ENCODE measurements around the gene MAMSTR.

- peak; percentile 32 for TF ChIP-seq CTCF (IDR thresholded peaks at IDR 0.05; ENCODE audit: low read depth, low read length)
- no peak for TF ChIP-seq POLR2A (IDR thresholded peaks at IDR 0.05; ENCODE audit: extremely low read depth, insufficient read length)
- no peak for TF ChIP-seq MAX (IDR thresholded peaks at IDR 0.05; ENCODE audit: low read depth, low read length)
- no peak for TF ChIP-seq MYC (IDR thresholded peaks at IDR 0.05; ENCODE audit: low read depth, low read length)
Measured at GRCh38 chr19:48713041-48713863, 6.3 kb downstream of the MAMSTR start.
